ENCODE measurements around the gene GJA1.
"Not testable (repeated sequence)": the region's sequence is repeated elsewhere in the genome, so short reads cannot be mapped to it uniquely, and the experiment has no call there.

GJA1 gene

GRCh38 chr6:121437851-121438651 is 2.6 kb downstream of the GJA1 start:
- DNase-seq = no peak

- no peak for DNase-seq
Measured at GRCh38 chr6:121438869-121439268, 3.4 kb downstream of the GJA1 start.

- DNase-seq = no peak
Measured at GRCh38 chr6:121439475-121439874, 4.0 kb downstream of the GJA1 start.

GRCh38 chr6:121439926-121440325 is 4.5 kb downstream of the GJA1 start:
- no peak for DNase-seq

- no peak for DNase-seq
Measured at GRCh38 chr6:121441477-121441876, 6.0 kb downstream of the GJA1 start.

GRCh38 chr6:121442576-121442975 is 7.1 kb downstream of the GJA1 start:
- no peak for DNase-seq

GRCh38 chr6:121443971-121444541 is 8.6 kb downstream of the GJA1 start:
- no peak for DNase-seq

GRCh38 chr6:121446705-121447104 is 11.3 kb downstream of the GJA1 start:
- not testable (repeated sequence) for DNase-seq

GRCh38 chr6:121447746-121448145 is 12.3 kb downstream of the GJA1 start:
- DNase-seq = not testable (repeated sequence)

GRCh38 chr6:121448528-121448927 is 13.1 kb downstream of the GJA1 start:
- DNase-seq = not testable (repeated sequence)

GRCh38 chr6:121449331-121449730 is 13.9 kb downstream of the GJA1 start:
- no peak for DNase-seq

- no peak for DNase-seq
Measured at GRCh38 chr6:121450242-121450641, 14.8 kb downstream of the GJA1 start.

GRCh38 chr6:121451250-121451649 is 15.8 kb downstream of the GJA1 start:
- no peak for DNase-seq

GRCh38 chr6:121453191-121453590 is 17.7 kb downstream of the GJA1 start:
- DNase-seq = no peak

- DNase-seq = no peak
Measured at GRCh38 chr6:121460170-121460569, 24.7 kb downstream of the GJA1 start.

- DNase-seq = no peak
Measured at GRCh38 chr6:121463087-121463486, 27.6 kb downstream of the GJA1 start.

GRCh38 chr6:121465101-121465500 is 29.7 kb downstream of the GJA1 start:
- no peak for DNase-seq

GRCh38 chr6:121479486-121480098 is 44.1 kb downstream of the GJA1 start:
- no peak for DNase-seq

- DNase-seq = no peak
Measured at GRCh38 chr6:121480099-121480713, 44.8 kb downstream of the GJA1 start.

GRCh38 chr6:121482004-121482693 is 46.7 kb downstream of the GJA1 start:
- DNase-seq = no peak

- no peak for DNase-seq
Measured at GRCh38 chr6:121482751-121483150, 47.3 kb downstream of the GJA1 start.

GRCh38 chr6:121485359-121485811 is 49.9 kb downstream of the GJA1 start:
- DNase-seq = no peak

- no peak for DNase-seq
Measured at GRCh38 chr6:121491576-121491975, 56.1 kb downstream of the GJA1 start.

Measured in activated effector memory CD4-positive, alpha-beta T cell treated with anti-CD3 and anti-CD28 coated beads, Interleukin-2, amount 50 U/mL, for 16 hours (primary cell).